Calu3 (cell line): ENCODE data around the gene THAP12. TPM values are rescaled to one million over a fixed set of nuclear protein-coding genes. Genes with fewer than 3 reads are reported as not detected.

Source experiments
- BruUV-seq: library from RNA; stranded (reverse); fragments of 400-500 nt; replicated peaks from 2 replicates; lab custom pipeline; 2021; lab: Mats Ljungman, UMichigan
- CTCF ChIA-PET: fragments of 300-600 bp; sonication (Branson Sonifier 250); formaldehyde crosslinking; loops from one replicate; lab custom pipeline; 2022; ENCODE audit warnings: antibody characterized with exemption; lab: Charles Lee
- DNase-seq: peaks from one replicate; pipeline ENCODE4 v3.0.0; 2022
- H3K27ac Mint-ChIP-seq: one replicate; pipeline ENCODE4 v1.8.0; 2022; ENCODE audit warnings: mixed read lengths; ENCODE audit not compliant: unreplicated experiment
- H3K27me3 Mint-ChIP-seq: one replicate; pipeline ENCODE4 v1.8.0; 2022; ENCODE audit warnings: mixed read lengths; ENCODE audit not compliant: unreplicated experiment
- H3K36me3 Mint-ChIP-seq: one replicate; pipeline ENCODE4 v1.8.0; 2022; ENCODE audit warnings: mild to moderate bottlenecking, moderate library complexity, mixed read lengths; ENCODE audit not compliant: insufficient read depth, unreplicated experiment
- H3K4me1 Mint-ChIP-seq: one replicate; pipeline ENCODE4 v1.8.0; 2022; ENCODE audit warnings: mild to moderate bottlenecking, low read depth, mixed read lengths; ENCODE audit not compliant: unreplicated experiment
- H3K4me3 Mint-ChIP-seq: one replicate; pipeline ENCODE4 v1.8.0; 2022; ENCODE audit warnings: mild to moderate bottlenecking, low read depth, moderate library complexity, mixed read lengths; ENCODE audit not compliant: unreplicated experiment
- H3K9me3 Mint-ChIP-seq: one replicate; pipeline ENCODE4 v1.8.0; 2022; ENCODE audit warnings: low read depth, mixed read lengths; ENCODE audit not compliant: unreplicated experiment
- intact Hi-C: fragments of 100-400 bp; cut with micrococcal nuclease; formaldehyde crosslinking; loops from one replicate; pipeline ENCODE4 v1.10.0; 2022; ENCODE audit not compliant: unreplicated experiment
- total RNA-seq: library from RNA; stranded (reverse); gene quantifications from 2 replicates; pipeline ENCODE4 v1.2.3, GENCODE V29; 2022
- TF ChIP-seq, protein P1 (sequence below): fragments of 200-600 bp; IDR thresholded peaks from one replicate; pipeline ENCODE4 v1.8.0; 2022; ENCODE audit warnings: antibody characterized with exemption; ENCODE audit not compliant: unreplicated experiment

The THAP12 gene
- total RNA-seq, 1 experiment from 2014 or later: 49.2 TPM

DNA sequence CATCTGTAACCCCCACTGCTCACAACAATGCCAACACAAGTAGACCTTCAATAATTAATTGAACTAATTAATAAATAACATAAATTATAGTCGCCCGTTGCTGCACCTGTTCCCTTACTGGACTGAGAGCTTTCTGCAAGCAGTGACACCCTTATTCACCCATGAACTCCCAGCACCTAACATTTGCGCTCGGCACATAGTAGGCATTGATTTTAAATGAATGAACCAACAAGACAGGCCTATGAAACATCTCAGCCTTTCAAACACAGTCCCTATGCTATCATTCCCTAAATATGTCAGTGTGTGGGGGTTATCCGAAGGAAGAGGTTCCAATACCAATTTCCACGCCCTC lies 1.1 kb downstream of the THAP12 start:
- Mint-ChIP-seq H3K27ac (peak overlapping the region; percentile 83), H3K4me3 (peak overlapping the region; percentile 93), H3K9me3 (no peaks in the 10 kb centered on the region), H3K4me1 (peaks cover 28% of the 10 kb centered on the region), H3K27me3 (no peaks in the 10 kb centered on the region), H3K36me3 (peaks cover 25% of the 10 kb centered on the region)
- CTCF ChIA-PET: interaction anchor here (0.7 kb wide), 1 partner anchor 62 kb away, joined by 6 read pairs; no protein-coding TSS in a partner anchor
- BruUV-seq: TSS peak; percentile 48
- DNase-seq: no peak
- intact Hi-C loops: no loop called here
- TF ChIP-seq, protein P1, sequence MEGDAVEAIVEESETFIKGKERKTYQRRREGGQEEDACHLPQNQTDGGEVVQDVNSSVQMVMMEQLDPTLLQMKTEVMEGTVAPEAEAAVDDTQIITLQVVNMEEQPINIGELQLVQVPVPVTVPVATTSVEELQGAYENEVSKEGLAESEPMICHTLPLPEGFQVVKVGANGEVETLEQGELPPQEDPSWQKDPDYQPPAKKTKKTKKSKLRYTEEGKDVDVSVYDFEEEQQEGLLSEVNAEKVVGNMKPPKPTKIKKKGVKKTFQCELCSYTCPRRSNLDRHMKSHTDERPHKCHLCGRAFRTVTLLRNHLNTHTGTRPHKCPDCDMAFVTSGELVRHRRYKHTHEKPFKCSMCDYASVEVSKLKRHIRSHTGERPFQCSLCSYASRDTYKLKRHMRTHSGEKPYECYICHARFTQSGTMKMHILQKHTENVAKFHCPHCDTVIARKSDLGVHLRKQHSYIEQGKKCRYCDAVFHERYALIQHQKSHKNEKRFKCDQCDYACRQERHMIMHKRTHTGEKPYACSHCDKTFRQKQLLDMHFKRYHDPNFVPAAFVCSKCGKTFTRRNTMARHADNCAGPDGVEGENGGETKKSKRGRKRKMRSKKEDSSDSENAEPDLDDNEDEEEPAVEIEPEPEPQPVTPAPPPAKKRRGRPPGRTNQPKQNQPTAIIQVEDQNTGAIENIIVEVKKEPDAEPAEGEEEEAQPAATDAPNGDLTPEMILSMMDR: no peak

DNA sequence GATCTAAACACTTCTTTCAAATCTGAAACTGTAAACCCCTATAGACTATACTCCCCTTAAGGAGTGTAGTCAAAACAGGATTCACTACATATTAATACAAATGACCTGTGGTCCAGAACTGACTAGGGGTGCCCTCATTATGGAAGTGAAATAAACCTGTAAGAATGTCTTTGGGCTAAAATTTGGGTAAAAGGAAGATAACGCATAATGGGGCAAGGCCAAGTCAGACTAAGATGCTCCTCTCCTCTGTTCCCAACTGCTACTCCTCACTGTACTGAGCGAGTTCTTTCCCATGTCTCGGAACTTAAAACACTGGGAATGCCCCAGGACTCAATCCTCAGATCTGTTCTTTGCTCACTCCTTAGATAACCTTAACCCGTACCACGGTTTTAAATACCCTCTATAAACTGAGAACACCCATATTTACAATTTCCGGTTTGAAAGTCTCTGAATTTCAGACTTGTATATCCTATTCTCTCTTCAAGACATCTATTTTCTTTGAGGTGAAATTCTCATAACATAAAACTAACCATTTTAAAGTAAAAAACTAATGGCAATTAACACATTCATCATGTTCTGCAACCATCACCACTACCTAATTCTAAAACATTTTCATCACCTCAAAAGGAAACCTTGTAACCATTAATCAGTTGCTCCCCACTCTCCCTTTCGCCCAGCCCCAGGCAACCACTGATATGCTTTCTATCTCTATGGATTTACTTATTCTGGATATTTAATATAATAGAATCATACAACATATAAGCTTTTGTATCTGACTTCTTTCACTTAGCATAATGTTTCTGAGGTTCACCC lies 4.0 kb downstream of the THAP12 start:
- CTCF ChIA-PET: no interaction called here
- Mint-ChIP-seq H3K4me1 (peaks cover 18% of the 10 kb centered on the region), H3K36me3 (peaks cover 25% of the 10 kb centered on the region), H3K9me3 (no peaks in the 10 kb centered on the region), H3K27me3 (no peaks in the 10 kb centered on the region), H3K27ac (no peak overlapping the region), H3K4me3 (no peak overlapping the region)
- no peak for DNase-seq
- TF ChIP-seq, protein P1: no peak
- intact Hi-C loops: no loop called here
- BruUV-seq: no TSS peak

DNA sequence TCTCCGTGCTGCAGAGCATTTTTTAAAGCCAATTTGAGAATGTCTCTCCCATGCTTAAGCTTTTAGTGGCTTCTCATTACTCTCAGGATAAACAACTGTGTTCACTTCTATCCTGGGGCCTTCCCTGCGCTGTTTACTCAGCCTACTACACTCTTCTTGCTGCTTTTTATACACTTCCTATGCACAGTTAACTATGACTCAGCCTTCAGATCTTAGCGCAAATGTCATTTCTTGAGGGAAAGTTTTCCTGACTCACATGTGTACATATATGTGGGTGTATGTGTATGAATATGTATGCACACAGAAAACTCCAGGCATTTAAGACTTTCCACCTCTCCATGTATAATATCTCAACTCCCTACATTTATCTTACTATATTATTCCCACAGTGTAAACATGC lies 9.8 kb downstream of the THAP12 start:
- H3K4me1 Mint-ChIP-seq: peaks cover 12% of the 10 kb centered on the region
- no peak for DNase-seq
- no TSS peak for BruUV-seq

DNA sequence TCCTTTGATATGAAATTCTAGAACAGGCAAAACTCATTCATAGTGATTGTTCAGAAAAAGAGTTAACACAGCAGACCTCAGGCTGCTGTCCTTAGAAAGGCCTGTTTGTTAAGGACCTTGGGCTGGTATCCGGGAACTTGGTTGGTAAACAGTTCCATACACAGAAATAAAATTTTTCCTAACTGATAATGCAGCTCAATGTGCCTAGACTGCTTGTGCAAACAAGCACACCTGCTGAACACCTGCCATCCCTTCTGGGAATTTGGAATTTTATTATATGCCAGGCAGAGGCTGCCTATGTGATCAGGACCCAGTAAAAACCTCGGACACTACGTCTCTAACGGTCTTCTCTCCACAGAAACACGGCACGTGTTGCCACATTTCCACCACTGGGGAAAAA lies 11.5 kb downstream of the THAP12 start:
- no peak for DNase-seq
- CTCF ChIA-PET: no interaction called here
- BruUV-seq: no TSS peak
- Mint-ChIP-seq H3K27ac (no peak overlapping the region), H3K4me1 (peaks cover 12% of the 10 kb centered on the region), H3K27me3 (no peaks in the 10 kb centered on the region), H3K4me3 (no peak overlapping the region), H3K9me3 (no peaks in the 10 kb centered on the region), H3K36me3 (no peaks in the 10 kb centered on the region)
- TF ChIP-seq, protein P1: no peak
- intact Hi-C loops: no loop called here

More for the DNA sequence above, 9.8 kb downstream of the THAP12 start:
- TF ChIP-seq, protein P1: no peak
- H3K27ac Mint-ChIP-seq: peak overlapping the region; percentile 6
- no peaks in the 10 kb centered on the region for H3K9me3 Mint-ChIP-seq
- no peaks in the 10 kb centered on the region for H3K36me3 Mint-ChIP-seq
- intact Hi-C loops: no loop called here
- no peak overlapping the region for H3K4me3 Mint-ChIP-seq
- CTCF ChIA-PET: no interaction called here
- no peaks in the 10 kb centered on the region for H3K27me3 Mint-ChIP-seq
